ENCODE data around the gene CALU. TPM values are rescaled to one million over a fixed set of nuclear protein-coding genes. Genes with fewer than 3 reads are reported as not detected.

Gene CALU
- total and polyA plus RNA-seq, 2 experiments from 2014 or later, result 1,589 to 1,706 TPM

DNA sequence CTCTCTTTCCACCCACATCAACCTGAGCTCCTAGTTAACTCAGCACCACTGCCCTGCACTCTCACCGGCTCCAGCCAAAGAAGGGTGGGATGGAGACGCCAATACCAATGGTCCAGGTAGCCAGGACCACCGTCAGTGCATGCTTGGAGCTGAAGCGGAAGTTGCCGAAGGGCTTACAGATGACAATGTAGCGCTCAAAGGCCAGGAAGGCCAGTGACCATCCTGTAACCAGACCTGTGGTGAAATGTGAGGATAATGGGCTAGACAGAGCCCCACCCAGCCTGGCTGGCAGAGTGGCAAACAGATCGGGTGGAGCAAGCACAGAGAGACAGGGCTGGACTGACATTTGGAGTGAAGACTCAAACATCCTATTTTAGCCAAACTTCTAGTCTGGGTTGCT lies 35.8 kb downstream of the CALU start:
- Histone ChIP-seq H3K4me3 (no peak overlapping the region), H3K79me2 (ENCODE audit: insufficient read depth) (peaks cover 21% of the 10 kb centered on the region), H3K4me2 (ENCODE audit: unreplicated experiment) (no peak overlapping the region), H3K9me2 (ENCODE audit: insufficient read depth) (no peaks in the 10 kb centered on the region), H4K20me1 (ENCODE audit: insufficient read depth) (peaks cover 8% of the 10 kb centered on the region), H3K4me1 (ENCODE audit: insufficient read depth) (no peaks in the 10 kb centered on the region), H2AFZ (no peak overlapping the region), H3K9me3 (ENCODE audit: low read depth) (peaks cover 9% of the 10 kb centered on the region), H3K27me3 (replicated peaks; ENCODE audit: insufficient read depth) (no peaks in the 10 kb centered on the region), H3K9ac (no peak overlapping the region), H3F3A (ENCODE audit: insufficient read depth) (peaks cover 82% of the 10 kb centered on the region), H3K36me3 (ENCODE audit: low read depth) (peaks cover 52% of the 10 kb centered on the region), H3K27ac (no peak overlapping the region)
- no peak for DNase-seq
- in situ Hi-C loops (cut with MboI), result no loop called here
- TF ChIP-seq EZH2 (IDR thresholded peaks at IDR 0.05; ENCODE audit: insufficient read depth, poor library complexity, severe bottlenecking), result no peak
- TF ChIP-seq EZH2phosphoT487 (IDR thresholded peaks at IDR 0.05; ENCODE audit: insufficient read depth, low read depth), result no peak
- WGBS, 2 experiments (ENCODE audit: low coverage in 1 of 2, low lambda C conversion rate in 2 of 2, missing lambda C conversion rate in 2 of 2), result 84% methylated on average over 7 of the region's 7 CpGs

DNA sequence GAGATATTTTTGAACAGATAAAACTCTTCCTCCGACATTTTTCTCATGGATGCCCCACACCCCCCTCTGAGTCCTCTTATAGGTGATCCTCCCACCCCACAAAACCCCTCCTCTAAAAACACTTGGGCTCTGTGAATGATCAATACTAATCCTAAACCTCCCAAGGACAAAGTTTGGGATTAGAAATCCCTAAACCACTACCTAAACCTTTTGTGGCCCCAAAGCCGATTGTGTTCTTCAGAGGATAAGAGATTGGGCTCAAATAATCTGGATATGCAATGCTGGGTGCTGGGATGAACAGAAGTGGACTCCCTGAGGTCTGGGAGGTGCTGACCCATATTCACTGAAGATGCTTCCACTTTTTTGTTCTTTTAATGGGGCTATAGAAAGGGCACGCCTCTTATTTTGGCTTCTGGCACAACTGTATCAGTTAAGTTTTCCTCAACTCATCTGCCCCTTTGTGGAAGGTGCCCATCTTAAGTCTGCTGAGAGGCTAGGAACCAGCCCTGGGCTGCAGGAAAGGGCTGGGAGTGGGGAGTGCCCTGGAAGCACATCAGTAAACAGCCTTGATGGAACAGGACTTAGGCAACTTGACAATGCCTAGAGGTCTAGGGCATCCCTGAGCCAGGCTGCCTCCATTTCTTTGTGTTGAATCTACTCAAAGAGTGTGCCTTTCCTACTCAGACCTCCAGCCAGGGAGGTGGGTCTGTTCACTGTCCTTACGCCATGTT lies 36.8 kb downstream of the CALU start, which contains the start of gene OPN1SW:
Gene OPN1SW, minus strand, starts transcription at position 51 of the 731 bp plus-strand sequence. Its CDS starts 13 bp downstream, at position 38.
- H2AFZ ChIP-seq, result no peak within 1 kb of the TSS
- in situ Hi-C loops (cut with MboI), result no loop called here
- peaks cover 4% of the 10 kb centered on the region for H3K4me1 ChIP-seq (ENCODE audit: insufficient read depth)
- H3K9me2 ChIP-seq (ENCODE audit: insufficient read depth), result no peaks in the 10 kb centered on the region
- H3K4me2 ChIP-seq (ENCODE audit: unreplicated experiment), result no peak within 1 kb of the TSS
- H3F3A ChIP-seq (ENCODE audit: insufficient read depth), result peaks cover 81% of the 10 kb centered on the region
- TF ChIP-seq EZH2phosphoT487 (IDR thresholded peaks at IDR 0.05; ENCODE audit: insufficient read depth, low read depth), result no peak
- TF ChIP-seq EZH2 (IDR thresholded peaks at IDR 0.05; ENCODE audit: insufficient read depth, poor library complexity, severe bottlenecking), result no peak
- no peaks in the 10 kb centered on the region for H3K27me3 ChIP-seq (replicated peaks; ENCODE audit: insufficient read depth)
- 96 to 98% methylated on average over 4 of the region's 4 CpGs for WGBS, 2 experiments (ENCODE audit: low coverage in 1 of 2, low lambda C conversion rate in 2 of 2, missing lambda C conversion rate in 2 of 2)
- no peak within 1 kb of the TSS for H3K9ac ChIP-seq
- H3K27ac ChIP-seq, result no peak within 1 kb of the TSS
- peaks cover 7% of the 10 kb centered on the region for H4K20me1 ChIP-seq (ENCODE audit: insufficient read depth)
- H3K9me3 ChIP-seq (ENCODE audit: low read depth), result peaks cover 9% of the 10 kb centered on the region
- DNase-seq, result no peak
- H3K36me3 ChIP-seq (ENCODE audit: low read depth), result peaks cover 42% of the 10 kb centered on the region
- peaks cover 11% of the 10 kb centered on the region for H3K79me2 ChIP-seq (ENCODE audit: insufficient read depth)
- H3K4me3 ChIP-seq, result no peak within 1 kb of the TSS

DNA sequence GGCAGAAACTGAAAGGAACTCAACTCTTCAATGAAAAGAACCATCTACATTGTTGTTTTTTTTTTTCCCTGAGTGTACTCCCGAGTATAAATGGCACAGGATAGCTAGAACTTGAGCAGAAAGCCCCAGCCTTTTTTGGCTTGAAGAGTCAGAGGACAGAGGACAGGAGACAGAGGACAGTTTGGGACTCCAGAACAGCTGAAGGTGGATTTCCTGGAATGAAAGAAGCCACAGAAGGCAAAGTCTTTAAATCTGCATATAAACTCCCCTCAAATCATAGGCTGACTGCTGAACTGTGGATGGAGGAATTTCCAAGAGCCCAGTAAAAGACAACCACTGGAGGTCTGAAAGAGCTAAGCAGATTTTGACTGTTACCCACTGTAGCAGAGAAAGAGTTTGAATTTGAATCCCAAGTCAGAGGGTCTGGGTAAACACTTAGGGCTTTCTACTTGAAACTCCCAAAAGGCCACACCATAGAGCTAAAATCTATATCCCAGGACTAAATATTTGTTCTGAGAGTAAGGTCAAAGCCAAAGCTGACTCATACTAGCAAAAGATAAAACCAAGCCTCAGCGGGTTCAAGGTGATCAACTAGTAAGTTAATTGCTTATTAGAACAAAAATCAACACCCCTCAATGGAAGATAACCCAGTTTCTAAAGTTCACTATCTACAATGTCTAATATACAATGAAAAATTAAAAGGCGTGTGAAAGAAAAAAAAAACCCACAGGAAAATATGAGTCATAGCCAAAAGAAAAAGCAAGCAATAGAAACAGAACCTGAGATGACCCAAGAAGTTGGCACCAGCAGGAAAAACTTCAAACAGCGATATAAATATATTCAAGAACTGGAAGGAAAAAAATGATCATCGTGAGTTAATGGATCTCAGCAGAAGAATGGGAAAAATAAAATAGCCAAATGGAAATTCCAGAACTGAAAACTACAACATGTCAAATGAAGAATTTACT lies 38.3 kb downstream of the CALU start:
- WGBS, 2 experiments (ENCODE audit: low coverage in 1 of 2, low lambda C conversion rate in 2 of 2, missing lambda C conversion rate in 2 of 2), result 44 to 47% methylated on average over 5 of the region's 5 CpGs
- Histone ChIP-seq H3K4me3 (no peak overlapping the region), H3K9me3 (ENCODE audit: low read depth) (peaks cover 9% of the 10 kb centered on the region), H3F3A (ENCODE audit: insufficient read depth) (peaks cover 81% of the 10 kb centered on the region), H2AFZ (no peak overlapping the region), H3K4me2 (ENCODE audit: unreplicated experiment) (no peak overlapping the region), H3K27me3 (replicated peaks; ENCODE audit: insufficient read depth) (no peaks in the 10 kb centered on the region), H3K9me2 (ENCODE audit: insufficient read depth) (no peaks in the 10 kb centered on the region), H3K9ac (no peak overlapping the region), H3K4me1 (ENCODE audit: insufficient read depth) (peaks cover 17% of the 10 kb centered on the region), H3K79me2 (ENCODE audit: insufficient read depth) (no peaks in the 10 kb centered on the region; the same call in 1 of the 2 replicates), H3K27ac (peak overlapping the region; percentile 18; the same call in 1 of the 2 replicates), H4K20me1 (ENCODE audit: insufficient read depth) (no peaks in the 10 kb centered on the region), H3K36me3 (ENCODE audit: low read depth) (peaks cover 26% of the 10 kb centered on the region)
- DNase-seq, result peak; percentile 60
- in situ Hi-C loops (cut with MboI), result no loop called here
- TF ChIP-seq EZH2phosphoT487 (IDR thresholded peaks at IDR 0.05; ENCODE audit: insufficient read depth, low read depth), result no peak
- no peak for TF ChIP-seq EZH2 (IDR thresholded peaks at IDR 0.05; ENCODE audit: insufficient read depth, poor library complexity, severe bottlenecking)

DNA sequence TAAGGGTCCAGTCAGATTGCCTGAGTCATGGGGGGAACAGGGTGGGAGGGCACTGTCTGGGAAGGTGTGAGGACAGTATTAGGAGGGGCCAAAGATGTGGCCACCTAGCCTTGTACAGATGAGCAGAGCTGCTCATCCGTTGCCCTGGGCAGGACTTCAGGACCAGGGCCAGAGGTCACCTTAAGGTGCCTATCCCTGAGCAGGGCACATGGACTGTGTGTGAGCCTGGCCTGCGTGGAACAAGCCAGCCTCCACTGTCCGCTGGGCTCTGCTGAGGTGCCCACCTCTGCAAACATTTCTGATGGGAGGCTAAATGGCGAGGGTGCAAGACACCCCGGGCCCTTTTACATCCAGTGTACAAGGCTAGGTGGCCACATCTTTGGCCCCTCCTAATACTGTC lies 39.8 kb downstream of the CALU start:
- Histone ChIP-seq H3K36me3 (ENCODE audit: low read depth) (peaks cover 14% of the 10 kb centered on the region), H3F3A (ENCODE audit: insufficient read depth) (peaks cover 79% of the 10 kb centered on the region), H4K20me1 (ENCODE audit: insufficient read depth) (no peaks in the 10 kb centered on the region), H3K27ac (no peak overlapping the region), H3K27me3 (replicated peaks; ENCODE audit: insufficient read depth) (no peaks in the 10 kb centered on the region), H3K9ac (no peak overlapping the region), H3K4me3 (no peak overlapping the region), H3K4me2 (ENCODE audit: unreplicated experiment) (no peak overlapping the region), H2AFZ (no peak overlapping the region), H3K9me2 (ENCODE audit: insufficient read depth) (no peaks in the 10 kb centered on the region), H3K79me2 (ENCODE audit: insufficient read depth) (no peaks in the 10 kb centered on the region), H3K9me3 (ENCODE audit: low read depth) (peaks cover 9% of the 10 kb centered on the region), H3K4me1 (ENCODE audit: insufficient read depth) (peaks cover 17% of the 10 kb centered on the region)
- in situ Hi-C loops (cut with MboI), result no loop called here
- TF ChIP-seq EZH2phosphoT487 (IDR thresholded peaks at IDR 0.05; ENCODE audit: insufficient read depth, low read depth) (no peak), EZH2 (IDR thresholded peaks at IDR 0.05; ENCODE audit: insufficient read depth, poor library complexity, severe bottlenecking) (no peak)
- 91 to 93% methylated on average over 5 of the region's 5 CpGs for WGBS, 2 experiments (ENCODE audit: low coverage in 1 of 2, low lambda C conversion rate in 2 of 2, missing lambda C conversion rate in 2 of 2)
- DNase-seq, result no peak

All from GM23248 (cell line).